ENCODE results near the gene MAP1S. TPM values are rescaled to one million over a fixed set of nuclear protein-coding genes. Genes with fewer than 3 reads are reported as not detected.

MAP1S gene
- total and polyA plus RNA-seq, 2 of the 8 experiments (the other 6 are each of a cell fraction or from before 2014, with no cell fraction given), result 66.7 to 115 TPM

DNA sequence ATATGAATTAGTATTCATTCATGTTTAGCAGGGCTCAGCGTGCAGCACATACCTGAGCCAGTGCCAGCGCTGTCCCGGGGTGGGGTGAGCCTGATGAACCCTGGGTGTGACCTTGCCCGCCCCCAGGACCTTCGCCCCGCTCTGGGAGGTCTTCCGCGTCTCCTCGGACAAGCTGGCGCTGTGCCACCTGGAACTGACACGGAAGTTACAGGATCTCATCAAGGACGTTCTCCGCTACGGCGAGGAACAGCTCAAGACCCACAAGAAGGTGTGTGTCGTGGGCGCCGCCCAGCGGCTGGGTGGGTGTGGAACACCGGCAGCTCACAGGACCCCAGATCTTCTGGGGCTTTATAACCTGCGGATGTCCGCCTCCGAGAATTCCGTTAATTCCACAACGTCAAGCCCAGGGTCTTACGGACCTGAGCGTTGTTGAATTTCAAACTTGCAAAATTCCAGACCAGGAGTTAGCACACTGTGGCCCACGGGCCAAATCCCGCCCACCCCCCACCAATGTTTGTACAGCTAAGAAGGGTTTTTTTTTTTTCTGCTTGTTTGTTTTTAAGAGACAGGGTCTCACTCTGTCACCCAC is 47.4 kb downstream of the MAP1S start:
- DNase-seq (ENCODE audit: low read depth in 1 of 2, low spot score in 2 of 2), result peak; percentile 82 to 94
- Histone ChIP-seq H3K4me1 (replicated peaks in 1 of 4; ENCODE audit: control insufficient read depth in 3 of 4, insufficient read depth in 4 of 4, low read length in 3 of 4) (peaks cover 0 to 2% (median 0%) of the 10 kb centered on the region in 4 experiments; a peak in 3 of 7 replicates), H3K36me3 (ENCODE audit: control insufficient read depth in 2 of 4, insufficient read depth in 4 of 4, low read length in 3 of 4) (peaks cover 0 to 2% (median 0%) of the 10 kb centered on the region in 4 experiments; a peak in 1 of 8 replicates), H3K27ac (ENCODE audit: low read depth, low read length) (no peak overlapping the region), H3K4me3 (ENCODE audit: extremely low read depth in 1 of 4, insufficient read depth in 2 of 4, low read depth in 3 of 4, low read length in 4 of 4) (no peak overlapping the region), H4K5ac (ENCODE audit: insufficient read length, low read depth, low read length) (no peak overlapping the region), H3K23me2 (ENCODE audit: low read depth, low read length) (no peaks in the 10 kb centered on the region), H2BK12ac (ENCODE audit: low read depth, low read length) (no peak overlapping the region), H3K9ac (replicated peaks in 1 of 4; ENCODE audit: extremely low read depth in 1 of 4, low read depth in 3 of 4, low read length in 3 of 4) (no peak overlapping the region), H2BK15ac (ENCODE audit: low read length) (no peak overlapping the region), H3K56ac (replicated peaks; ENCODE audit: insufficient read length, low read depth, low read length) (no peak overlapping the region), H3K14ac (ENCODE audit: insufficient read length) (no peak overlapping the region), H3K27me3 (replicated peaks in 1 of 4; ENCODE audit: control insufficient read depth in 3 of 4, extremely low read depth in 1 of 4, insufficient read depth in 3 of 4, low read length in 3 of 4) (no peaks in the 10 kb centered on the region), H3K23ac (ENCODE audit: insufficient read length) (no peak overlapping the region), H4K91ac (replicated peaks; ENCODE audit: insufficient read length, low read length) (no peak overlapping the region), H3K4ac (replicated peaks; ENCODE audit: insufficient read length, low read depth, low read length) (no peak overlapping the region), H2AK5ac (ENCODE audit: low read depth, low read length) (no peak overlapping the region), H3K79me2 (ENCODE audit: control insufficient read depth in 1 of 2, insufficient read depth in 2 of 2, low read length in 2 of 2) (no peaks in the 10 kb centered on the region), H3K4me2 (ENCODE audit: insufficient read depth in 1 of 2, low read depth in 2 of 2, low read length in 2 of 2) (peak overlapping the region in 1 of 2 experiments; percentile 48; a peak in 3 of 4 replicates), H3K18ac (ENCODE audit: extremely low read depth, low read length) (no peak overlapping the region), H4K20me1 (replicated peaks in 1 of 2; ENCODE audit: control insufficient read depth in 1 of 2, insufficient read depth in 2 of 2, low read length in 2 of 2) (no peaks in the 10 kb centered on the region), H2BK5ac (ENCODE audit: low read depth, low read length) (no peak overlapping the region), H3K9me3 (ENCODE audit: insufficient read depth in 2 of 2, low read depth in 1 of 2, low read length in 1 of 2) (no peaks in the 10 kb centered on the region), H2BK20ac (ENCODE audit: low read length) (no peak overlapping the region), H2BK120ac (replicated peaks; ENCODE audit: low read depth, low read length) (no peak overlapping the region), H2AFZ (ENCODE audit: low read length) (no peak overlapping the region; the same call in 1 of the 2 replicates), H3K79me1 (ENCODE audit: low read depth, low read length) (no peaks in the 10 kb centered on the region), H4K8ac (ENCODE audit: extremely low read depth, insufficient read depth, low read length) (0 out of 2 replicates have a peak overlapping the region, but pooled peaks have one; percentile 11)
- FAIRE-seq, result peak; percentile 92
- 32% methylated on average over 29 of the region's 29 CpGs; no CpG with 5 or more reads in 1 of the 2 experiments for WGBS, 2 experiments (ENCODE audit: extremely low coverage in 1 of 2, insufficient coverage in 1 of 2, insufficient read length in 1 of 2, insufficient replicate concordance in 2 of 2, low coverage in 1 of 2, low lambda C conversion rate in 2 of 2, missing lambda C conversion rate in 1 of 2)
- POLR2A ChIA-PET (ENCODE audit: partially characterized antibody), result interaction anchor here (0.6 to 1.9 kb wide), 7 partner anchors 25 to 70 kb away, joined by 3 to 5 read pairs (median 3); partner anchors contain the start of gene MAP1S
- CTCF ChIA-PET (ENCODE audit: partially characterized antibody), result interaction anchor here (0.5 to 5.2 kb wide), 49 partner anchors 9 to 389 kb away, joined by 3 to 39 read pairs (median 4); partner anchors contain the start of genes FCHO1, MAP1S and RPL18A
- TF ChIP-seq NRF1 (IDR thresholded peaks at IDR 0.05; ENCODE audit: low read depth, low read length), result no peak
- TF ChIP-seq SP1 (IDR thresholded peaks at IDR 0.05; ENCODE audit: low read depth, low read length), result no peak
- peak; percentile 66; the same call in 1 of the 2 replicates for TF ChIP-seq GABPA (IDR thresholded peaks at IDR 0.05; ENCODE audit: borderline replicate concordance, insufficient read depth, low read length)
- no peak for TF ChIP-seq EP300 (IDR thresholded peaks at IDR 0.05; ENCODE audit: borderline replicate concordance in 1 of 2, low read depth in 2 of 2, low read length in 2 of 2)
- TF ChIP-seq CTBP2 (IDR thresholded peaks at IDR 0.05; ENCODE audit: borderline replicate concordance, insufficient read depth, insufficient read length, low read length), result no peak
- no peak for TF ChIP-seq ZNF274 (IDR thresholded peaks at IDR 0.05; ENCODE audit: borderline replicate concordance, extremely low read depth, low read length)
- no peak for TF ChIP-seq CREB1 (IDR thresholded peaks at IDR 0.05)
- 0 out of 2 replicates have a peak, but pooled peaks have one; percentile 26 for TF ChIP-seq YY1 (IDR thresholded peaks at IDR 0.05; ENCODE audit: low read depth, low read length)
- TF ChIP-seq, protein P1, sequence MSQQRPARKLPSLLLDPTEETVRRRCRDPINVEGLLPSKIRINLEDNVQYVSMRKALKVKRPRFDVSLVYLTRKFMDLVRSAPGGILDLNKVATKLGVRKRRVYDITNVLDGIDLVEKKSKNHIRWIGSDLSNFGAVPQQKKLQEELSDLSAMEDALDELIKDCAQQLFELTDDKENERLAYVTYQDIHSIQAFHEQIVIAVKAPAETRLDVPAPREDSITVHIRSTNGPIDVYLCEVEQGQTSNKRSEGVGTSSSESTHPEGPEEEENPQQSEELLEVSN (IDR thresholded peaks at IDR 0.05), result no peak
- TF ChIP-seq KDM5A (IDR thresholded peaks at IDR 0.05; ENCODE audit: low read length), result no peak
- no peak for TF ChIP-seq SP4 (IDR thresholded peaks at IDR 0.05; ENCODE audit: low read length)
- TF ChIP-seq TAF1 (IDR thresholded peaks at IDR 0.05; ENCODE audit: low read depth, low read length), result no peak
- TF ChIP-seq TEAD4 (IDR thresholded peaks at IDR 0.05; ENCODE audit: low read depth, low read length), result no peak
